ENCODE results near the gene ST3GAL3.
"Not testable (repeated sequence)": the region's sequence is repeated elsewhere in the genome, so short reads cannot be mapped to it uniquely, and the experiment has no call there.

ST3GAL3 gene

GRCh38 chr1:43832255-43832654 is 124.9 kb downstream of the ST3GAL3 start:
- DNase-seq = no peak

GRCh38 chr1:43832998-43833397 is 125.7 kb downstream of the ST3GAL3 start:
- DNase-seq = no peak

GRCh38 chr1:43833902-43834279 is 126.6 kb downstream of the ST3GAL3 start:
- not testable (repeated sequence) for DNase-seq

- no peak for DNase-seq
Observed at GRCh38 chr1:43834280-43835081, 127.1 kb downstream of the ST3GAL3 start.

GRCh38 chr1:43835082-43836021 is 128.0 kb downstream of the ST3GAL3 start:
- no peak for DNase-seq

GRCh38 chr1:43836267-43836951 is 129.1 kb downstream of the ST3GAL3 start:
- peak; percentile 49 for DNase-seq

- DNase-seq = no peak
Observed at GRCh38 chr1:43839056-43839455, 131.7 kb downstream of the ST3GAL3 start.

GRCh38 chr1:43841321-43842174 is 134.2 kb downstream of the ST3GAL3 start:
- no peak for DNase-seq

- no peak for DNase-seq
Observed at GRCh38 chr1:43842175-43842498, 134.8 kb downstream of the ST3GAL3 start.

- no peak for DNase-seq
Observed at GRCh38 chr1:43843684-43844083, 136.3 kb downstream of the ST3GAL3 start.

GRCh38 chr1:43844114-43844513 is 136.8 kb downstream of the ST3GAL3 start:
- no peak for DNase-seq

- no peak for DNase-seq
Observed at GRCh38 chr1:43847290-43847689, 140.0 kb downstream of the ST3GAL3 start.

GRCh38 chr1:43847882-43848281 is 140.5 kb downstream of the ST3GAL3 start:
- no peak for DNase-seq

- no peak for DNase-seq
Observed at GRCh38 chr1:43849670-43850069, 142.3 kb downstream of the ST3GAL3 start.

GRCh38 chr1:43850591-43851233 is 143.4 kb downstream of the ST3GAL3 start:
- DNase-seq = no peak

- DNase-seq = no peak
Observed at GRCh38 chr1:43851561-43852338, 144.4 kb downstream of the ST3GAL3 start.

- no peak for DNase-seq
Observed at GRCh38 chr1:43853161-43853921, 146.0 kb downstream of the ST3GAL3 start.

GRCh38 chr1:43854473-43854872 is 147.1 kb downstream of the ST3GAL3 start:
- DNase-seq = no peak

GRCh38 chr1:43856188-43856587 is 148.9 kb downstream of the ST3GAL3 start:
- DNase-seq = no peak

GRCh38 chr1:43857163-43857562 is 149.8 kb downstream of the ST3GAL3 start:
- DNase-seq = no peak

All from activated naive CD4-positive, alpha-beta T cell treated with Interleukin-2 at 50 U/mL for 16 hours (primary cell).